Astrocyte (in vitro differentiated cells and primary cell): ENCODE measurements around the gene NCK2.

Experiments used
- EZH2 ChIP-seq: IDR thresholded peaks from 2 replicates; pipeline ENCODE4 v1.6.1; 2012; ENCODE audit warnings: mild to moderate bottlenecking, low read length, inconsistent platforms; ENCODE audit not compliant: insufficient read depth
- TF ChIP-seq, protein P1 (sequence below): IDR thresholded peaks from 2 replicates; pipeline ENCODE4 v1.5.1; 2011; ENCODE audit warnings: low read depth, mild to moderate bottlenecking, inconsistent platforms, low read length, moderate library complexity; ENCODE audit not compliant: insufficient read depth

DNA sequence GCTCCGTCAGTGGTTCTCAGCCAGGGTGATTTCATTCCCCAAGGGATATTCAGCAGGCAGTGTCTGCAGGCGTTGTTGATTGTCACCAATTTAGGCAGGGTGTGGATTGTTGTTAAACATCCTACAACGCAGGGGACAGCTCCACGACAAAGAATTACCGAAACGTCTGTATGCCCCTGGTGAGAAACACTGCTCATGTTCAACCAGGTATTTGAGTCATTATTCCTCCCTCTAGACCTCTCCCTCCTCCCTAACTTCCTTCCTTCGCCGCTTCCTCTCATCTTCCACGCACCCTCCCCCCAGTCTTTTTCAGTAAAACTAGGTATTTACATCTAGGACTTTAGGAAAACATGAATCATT, 50.8 kb downstream of the NCK2 start:
- TF ChIP-seq, protein P1, sequence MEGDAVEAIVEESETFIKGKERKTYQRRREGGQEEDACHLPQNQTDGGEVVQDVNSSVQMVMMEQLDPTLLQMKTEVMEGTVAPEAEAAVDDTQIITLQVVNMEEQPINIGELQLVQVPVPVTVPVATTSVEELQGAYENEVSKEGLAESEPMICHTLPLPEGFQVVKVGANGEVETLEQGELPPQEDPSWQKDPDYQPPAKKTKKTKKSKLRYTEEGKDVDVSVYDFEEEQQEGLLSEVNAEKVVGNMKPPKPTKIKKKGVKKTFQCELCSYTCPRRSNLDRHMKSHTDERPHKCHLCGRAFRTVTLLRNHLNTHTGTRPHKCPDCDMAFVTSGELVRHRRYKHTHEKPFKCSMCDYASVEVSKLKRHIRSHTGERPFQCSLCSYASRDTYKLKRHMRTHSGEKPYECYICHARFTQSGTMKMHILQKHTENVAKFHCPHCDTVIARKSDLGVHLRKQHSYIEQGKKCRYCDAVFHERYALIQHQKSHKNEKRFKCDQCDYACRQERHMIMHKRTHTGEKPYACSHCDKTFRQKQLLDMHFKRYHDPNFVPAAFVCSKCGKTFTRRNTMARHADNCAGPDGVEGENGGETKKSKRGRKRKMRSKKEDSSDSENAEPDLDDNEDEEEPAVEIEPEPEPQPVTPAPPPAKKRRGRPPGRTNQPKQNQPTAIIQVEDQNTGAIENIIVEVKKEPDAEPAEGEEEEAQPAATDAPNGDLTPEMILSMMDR: no peak
- no peak for TF ChIP-seq EZH2
